GM23338 (cell line): ENCODE data around the gene AMELX. TPM values are rescaled to one million over a fixed set of nuclear protein-coding genes. Genes with fewer than 3 reads are reported as not detected.

ENCODE experiments used
- ATAC-seq: fragments of 200-7000 bp; cut with Tn5 transposase; 3 replicates; pipeline ENCODE4 v1.9.1; 2020
- DNase-seq: peaks from one replicate; pipeline ENCODE4 v3.0.0-alpha.2; 2015; ENCODE audit warnings: low spot score
- H2AFZ ChIP-seq: fragments of 200-600 bp; sonication (generic); 2 replicates; pipeline ENCODE4 v1.8.0; 2016; ENCODE audit warnings: antibody characterized with exemption, mild to moderate bottlenecking, moderate library complexity
- H3F3A ChIP-seq: fragments of 200-600 bp; sonication (generic); replicated peaks from 2 replicates; pipeline ENCODE4 v1.8.0; 2017; ENCODE audit warnings: antibody characterized with exemption, mixed run types, low read depth
- H3K27ac ChIP-seq: fragments of 200-600 bp; sonication (generic); 2 replicates; pipeline ENCODE4 v1.6.1; 2016; ENCODE audit warnings: low read depth
- H3K27me3 ChIP-seq: fragments of 200-600 bp; sonication (generic); 2 replicates; pipeline ENCODE4 v1.8.0; 2016; ENCODE audit warnings: mild to moderate bottlenecking, mixed run types, moderate library complexity; ENCODE audit not compliant: insufficient read depth
- H3K36me3 ChIP-seq: fragments of 200-600 bp; sonication (generic); 2 replicates; pipeline ENCODE4 v1.8.0; 2016; ENCODE audit warnings: mild to moderate bottlenecking; ENCODE audit not compliant: insufficient read depth
- H3K4me1 ChIP-seq: fragments of 200-600 bp; sonication (generic); 2 replicates; pipeline ENCODE4 v1.8.0; 2016; ENCODE audit warnings: mild to moderate bottlenecking, moderate library complexity; ENCODE audit not compliant: insufficient read depth
- H3K4me2 ChIP-seq: fragments of 200-600 bp; sonication (generic); 2 replicates; pipeline ENCODE4 v1.7.1; 2017; ENCODE audit warnings: mixed run types
- H3K4me3 ChIP-seq: fragments of 200-600 bp; sonication (generic); 2 replicates; pipeline ENCODE4 v1.6.1; 2016; ENCODE audit warnings: mixed run types
- H3K79me2 ChIP-seq: fragments of 200-600 bp; sonication (generic); replicated peaks from 2 replicates; pipeline ENCODE4 v1.8.0; 2017; ENCODE audit warnings: mild to moderate bottlenecking; ENCODE audit not compliant: insufficient read depth
- H3K9me2 ChIP-seq: fragments of 200-600 bp; sonication (generic); 2 replicates; pipeline ENCODE4 v1.8.0; 2017; ENCODE audit not compliant: insufficient read depth
- H4K20me1 ChIP-seq: fragments of 200-600 bp; sonication (generic); replicated peaks from 2 replicates; pipeline ENCODE4 v1.8.0; 2017; ENCODE audit warnings: mild to moderate bottlenecking; ENCODE audit not compliant: insufficient read depth
- H3K27ac Mint-ChIP-seq: 2 replicates; pipeline ENCODE4 v1.8.0; 2020; ENCODE audit warnings: inconsistent platforms, mild to moderate bottlenecking, moderate library complexity, mixed read lengths
- H3K27me3 Mint-ChIP-seq: 3 replicates; pipeline ENCODE4 v1.8.0; 2022; ENCODE audit warnings: low read depth, mild to moderate bottlenecking, moderate library complexity, mixed read lengths, inconsistent platforms; ENCODE audit not compliant: insufficient read depth, poor library complexity
- H3K36me3 Mint-ChIP-seq: 3 replicates; pipeline ENCODE4 v1.8.0; 2021; ENCODE audit warnings: low read depth, mild to moderate bottlenecking, inconsistent platforms, moderate library complexity, mixed read lengths
- H3K4me1 Mint-ChIP-seq: 3 replicates; pipeline ENCODE4 v1.8.0; 2020; ENCODE audit warnings: mild to moderate bottlenecking, inconsistent platforms, mixed read lengths
- H3K4me3 Mint-ChIP-seq: 3 replicates; pipeline ENCODE4 v1.8.0; 2021; ENCODE audit warnings: moderate library complexity, mild to moderate bottlenecking, inconsistent platforms, mixed read lengths
- H3K9me3 Mint-ChIP-seq: 3 replicates; pipeline ENCODE4 v1.8.0; 2020; ENCODE audit warnings: moderate library complexity, mild to moderate bottlenecking, inconsistent platforms, mixed read lengths
- CREB1 ChIP-seq: fragments of 250-450 bp; sonication (Bioruptor Pico); IDR thresholded peaks from 2 replicates; pipeline ENCODE4 v1.5.0; 2020; ENCODE audit warnings: low read depth, mild to moderate bottlenecking, moderate library complexity
- CTCF ChIP-seq, 2 experiments: fragments of 200-600 bp in 1 of 2; sonication (generic) in 1 of 2; conservative IDR thresholded peaks; 2 replicates each; pipeline versions ENCODE4 v1.5.1 to v1.6.1; 2016 to 2017; ENCODE audit warnings: antibody characterized with exemption in 2 of 2, low read depth in 2 of 2, mild to moderate bottlenecking in 2 of 2, moderate library complexity in 1 of 2
- ETS1 ChIP-seq: IDR thresholded peaks from 2 replicates; pipeline ENCODE4 v1.6.1; 2016; ENCODE audit warnings: antibody characterized with exemption
- EZH2 ChIP-seq: fragments of 200-600 bp; sonication (generic); IDR thresholded peaks from one replicate; pipeline ENCODE4 v1.8.0; 2017; ENCODE audit warnings: antibody characterized with exemption, mild to moderate bottlenecking, low read depth; ENCODE audit not compliant: unreplicated experiment
- EZH2phosphoT487 ChIP-seq: fragments of 200-600 bp; sonication (generic); IDR thresholded peaks from one replicate; pipeline ENCODE4 v1.8.1; 2018; ENCODE audit warnings: antibody characterized with exemption; ENCODE audit not compliant: unreplicated experiment
- JUNB ChIP-seq: IDR thresholded peaks from one replicate; pipeline ENCODE4 v1.6.1; 2016; ENCODE audit warnings: antibody characterized with exemption; ENCODE audit not compliant: unreplicated experiment
- NANOG ChIP-seq: IDR thresholded peaks from 2 replicates; pipeline ENCODE4 v1.6.1; 2016; ENCODE audit warnings: antibody characterized with exemption, borderline replicate concordance
- POLR2AphosphoS5 ChIP-seq: IDR thresholded peaks from 2 replicates; pipeline ENCODE4 v1.6.1; 2016; ENCODE audit warnings: antibody characterized with exemption, low read depth
- ZNF114 ChIP-seq: fragments of 250-450 bp; sonication (Bioruptor Pico); IDR thresholded peaks from 2 replicates; pipeline ENCODE4 v1.5.0; 2020; ENCODE audit warnings: mild to moderate bottlenecking, moderate library complexity
- ZNF331 ChIP-seq: fragments of 250-450 bp; sonication (Bioruptor Pico); IDR thresholded peaks from 2 replicates; pipeline ENCODE4 v1.5.0; 2020; ENCODE audit warnings: low read depth, mild to moderate bottlenecking, moderate library complexity
- polyA plus RNA-seq: library from polyadenylated mRNA; unstranded; fragments of >200 nt; fragmentation: Nextera tagmentation; extraction: Ambion mirVana; gene quantifications from 2 replicates; pipeline ENCODE4 v1.2.1, GENCODE V29; 2016
- total RNA-seq: library from RNA; depleted of rRNA; stranded (reverse); fragments of >200 nt; shearing (Covaris generic); gene quantifications from 2 replicates; pipeline ENCODE4 v1.2.3, GENCODE V29; 2014

The AMELX gene
- total and polyA plus RNA-seq, 2 experiments from 2014 or later, result not detected

GRCh38 chrX:11287505-11287904 lies 5.7 kb upstream of the AMELX start (continued):
- no peak for TF ChIP-seq ZNF114 (CRISPR knock-in tag)
- no peak for TF ChIP-seq ETS1
- TF ChIP-seq CREB1 (CRISPR knock-in tag), result no peak

- TF ChIP-seq NANOG, result no peak
- no peak for TF ChIP-seq ETS1
- no peak for TF ChIP-seq JUNB
- TF ChIP-seq EZH2, result no peak
- Mint-ChIP-seq H3K4me3 (no peak overlapping the region), H3K36me3 (no peaks in the 10 kb centered on the region), H3K4me1 (peaks cover 2% of the 10 kb centered on the region), H3K27ac (no peak overlapping the region), H3K27me3 (no peaks in the 10 kb centered on the region), H3K9me3 (no peaks in the 10 kb centered on the region)
- no peaks in the 10 kb centered on the region for H3K36me3 ChIP-seq
- H3K9me2 ChIP-seq, result no peaks in the 10 kb centered on the region
- H3K79me2 ChIP-seq, result no peaks in the 10 kb centered on the region
- H3K4me3 ChIP-seq, result no peak overlapping the region
- no peaks in the 10 kb centered on the region for H3F3A ChIP-seq
- H2AFZ ChIP-seq, result no peak overlapping the region
- no peak overlapping the region for H3K27ac ChIP-seq
- H4K20me1 ChIP-seq, result no peaks in the 10 kb centered on the region
- DNase-seq (no peak), ATAC-seq (no peak)
- no peaks in the 10 kb centered on the region for H3K4me1 ChIP-seq
- H3K4me2 ChIP-seq, result no peak overlapping the region
- H3K27me3 ChIP-seq, result no peaks in the 10 kb centered on the region
Observed at GRCh38 chrX:11290416-11291102, 2.7 kb upstream of the AMELX start.

- H3K4me2 ChIP-seq, result no peak overlapping the region
- no peaks in the 10 kb centered on the region for H3K27me3 Mint-ChIP-seq
- no peak for TF ChIP-seq POLR2AphosphoS5
- no peak for TF ChIP-seq ZNF331 (CRISPR knock-in tag)
- no peak for TF ChIP-seq EZH2phosphoT487
- no peak for TF ChIP-seq CTCF (conservative IDR thresholded peaks at IDR 0.05; ENCODE audit: low read depth in 2 of 2)
Observed at GRCh38 chrX:11296051-11296450, 2.8 kb downstream of the AMELX start.

More at GRCh38 chrX:11296051-11296450, 2.8 kb downstream of the AMELX start:
- no peak overlapping the region for H3K27ac Mint-ChIP-seq
- H3K4me1 Mint-ChIP-seq, result peaks cover 12% of the 10 kb centered on the region
- Histone ChIP-seq H3K27me3 (no peaks in the 10 kb centered on the region), H4K20me1 (no peaks in the 10 kb centered on the region), H3K79me2 (no peaks in the 10 kb centered on the region), H3K9me2 (no peaks in the 10 kb centered on the region), H2AFZ (no peak overlapping the region), H3F3A (no peaks in the 10 kb centered on the region), H3K36me3 (no peaks in the 10 kb centered on the region), H3K27ac (no peak overlapping the region), H3K4me3 (no peak overlapping the region), H3K4me1 (no peaks in the 10 kb centered on the region)
- H3K9me3 Mint-ChIP-seq, result no peaks in the 10 kb centered on the region
- DNase-seq, result no peak
- H3K36me3 Mint-ChIP-seq, result no peaks in the 10 kb centered on the region
- no peak overlapping the region for H3K4me3 Mint-ChIP-seq
- ATAC-seq, result no peak
